HepG2 (cell line): ENCODE results near the gene ATP2A3. TPM values are rescaled to one million over a fixed set of nuclear protein-coding genes. Genes with fewer than 3 reads are reported as not detected.

Experiments
- ATAC-seq: fragments of 200-7000 bp; cut with Tn5 transposase; 3 replicates; pipeline ENCODE4 v1.9.1; 2020; ENCODE audit warnings: mild to moderate bottlenecking, moderate library complexity
- BruUV-seq: library from RNA; stranded (reverse); fragments of 400-500 nt; replicated peaks from 2 replicates; lab custom pipeline; 2021; lab: Mats Ljungman, UMichigan
- CTCF ChIA-PET: fragments of 300-600 bp; formaldehyde crosslinking; extraction: SDS; loops from one replicate; lab custom pipeline; 2021; ENCODE audit warnings: low total read pairs, inconsistent platforms, low intra/inter-chr PET ratio; lab: Yijun Ruan, JAX
- POLR2A ChIA-PET: fragments of 350-600 bp; sonication (Branson Sonifier 250); formaldehyde crosslinking; loops from one replicate; lab custom pipeline; 2020; ENCODE audit warnings: antibody characterized with exemption, inconsistent platforms; lab: Yijun Ruan, JAX
- DNase-seq: peaks from one replicate; pipeline ENCODE4 v3.0.0-alpha.2; 2015; ENCODE audit warnings: low spot score
- FAIRE-seq: peaks from 3 replicates; lab custom pipeline; 2011; peaks lifted over from hg19 to GRCh38; lab: Jason Lieb, UNC
- H2AFZ ChIP-seq: one replicate; pipeline ENCODE4 v1.6.1; 2011; ENCODE audit warnings: low read length, inconsistent platforms
- H3K27ac ChIP-seq: fragments of 300-600 bp; 3 replicates; pipeline ENCODE4 v1.8.0; 2011; ENCODE audit warnings: mixed run types, mild to moderate bottlenecking, mixed read lengths, low read length, inconsistent platforms; ENCODE audit not compliant: insufficient read depth; ENCODE audit errors: extremely low read length
- H3K27me3 ChIP-seq, 2 experiments: fragments of 200-600 bp in 1 of 2; 2 replicates in 1 of 2; 3 replicates in 1 of 2; pipeline versions ENCODE4 v1.6.0 to v1.8.0; 2011; ENCODE audit warnings: low read length in 2 of 2, mild to moderate bottlenecking in 2 of 2, moderate library complexity in 2 of 2, inconsistent platforms in 1 of 2; ENCODE audit not compliant: insufficient read depth in 2 of 2, control insufficient read depth in 1 of 2
- H3K36me3 ChIP-seq, 2 experiments: fragments of 200-600 bp in 1 of 2; replicated peaks in 1 of 2; 2 replicates in 1 of 2; 3 replicates in 1 of 2; pipeline versions ENCODE4 v1.5.1 to v1.8.0; 2011; ENCODE audit warnings: low read length in 2 of 2, inconsistent platforms in 1 of 2; ENCODE audit not compliant: insufficient read depth in 2 of 2, control insufficient read depth in 1 of 2
- H3K4me1 ChIP-seq: 2 replicates; pipeline ENCODE4 v1.5.1; 2012; ENCODE audit warnings: low read length, inconsistent platforms; ENCODE audit not compliant: insufficient read depth
- H3K4me2 ChIP-seq: 2 replicates; pipeline ENCODE4 v1.6.0; 2011; ENCODE audit warnings: low read depth, low read length, inconsistent platforms
- H3K4me3 ChIP-seq, 3 experiments: fragments of 200-600 bp in 1 of 3; sonication (generic), shearing (Covaris generic) in 1 of 3; replicated peaks in 1 of 3; 2 replicates each; pipeline ENCODE4 v1.5.1; 2011 to 2016; ENCODE audit warnings: low read length in 3 of 3, inconsistent platforms in 2 of 3, low read depth in 2 of 3, mild to moderate bottlenecking in 2 of 3, control low read depth in 1 of 3, mixed read lengths in 1 of 3; ENCODE audit not compliant: insufficient read depth in 1 of 3
- H3K79me2 ChIP-seq: one replicate; pipeline ENCODE4 v1.6.1; 2011; ENCODE audit warnings: low read length, inconsistent platforms; ENCODE audit not compliant: insufficient read depth
- H3K9ac ChIP-seq: 2 replicates; pipeline ENCODE4 v1.6.0; 2011; ENCODE audit warnings: mild to moderate bottlenecking, low read depth, low read length, inconsistent platforms; ENCODE audit not compliant: insufficient read depth
- H3K9me3 ChIP-seq: 2 replicates; pipeline ENCODE4 v1.5.1; 2012; ENCODE audit warnings: mild to moderate bottlenecking, low read length
- H4K20me1 ChIP-seq: 2 replicates; pipeline ENCODE4 v1.6.0; 2011; ENCODE audit warnings: inconsistent platforms, mild to moderate bottlenecking, low read length, moderate library complexity; ENCODE audit not compliant: insufficient read depth
- WGBS: methylation state at CpG from one replicate; pipeline ENCODE4 v1.1.6; 2017; ENCODE audit warnings: low lambda C conversion rate; 5-methylcytosine and 5-hydroxymethylcytosine counted together
- in situ Hi-C: cut with HindIII; loops from 2 replicates; pipeline ENCODE4 v1.10.0; 2017; ENCODE audit warnings: low pct_unique_long_range_greater_than_20kb; ENCODE audit not compliant: extremely low pct_ligation_motif_present
- intact Hi-C: fragments of 100-400 bp; cut with micrococcal nuclease; formaldehyde crosslinking; loops from one replicate; pipeline ENCODE4 v1.10.0; 2022; ENCODE audit not compliant: unreplicated experiment
- polyA plus RNA-seq, 8 experiments: library from polyadenylated mRNA; depleted of rRNA in 3 of 8; stranded (reverse) in 7 of 8; unstranded in 1 of 8; fragments of >200 nt; fragmentation: Illumina TruSeq in 4 of 8; extraction: Trizol in 4 of 8; gene quantifications; 2 replicates each; pipeline versions ENCODE4 v1.2.1 to v1.2.3, GENCODE V29; 2011 to 2016; ENCODE audit warnings: low read depth in 4 of 8, missing spikeins in 1 of 8, mixed read lengths in 1 of 8; ENCODE audit not compliant: insufficient read depth in 1 of 8
- total RNA-seq, 5 experiments: library from RNA; depleted of rRNA; stranded (reverse); fragments of >200 nt; fragmentation: Illumina TruSeq; extraction: Trizol; gene quantifications; 2 replicates each; pipeline ENCODE4 v1.2.3, GENCODE V29; 2016; ENCODE audit warnings: low read depth in 1 of 5
- TF ChIP-seq, protein P1 (sequence below): sonication (generic); formaldehyde crosslinking; IDR thresholded peaks from 2 replicates; pipeline ENCODE4 v1.8.1; 2022; ENCODE audit warnings: low read depth, mild to moderate bottlenecking, missing genetic modification reagents

ATP2A3 gene
- total and polyA plus RNA-seq, 2 of the 13 experiments (the other 11 are each of a cell fraction or from before 2014, with no cell fraction given), result 0.07 TPM; not detected in 1

DNA sequence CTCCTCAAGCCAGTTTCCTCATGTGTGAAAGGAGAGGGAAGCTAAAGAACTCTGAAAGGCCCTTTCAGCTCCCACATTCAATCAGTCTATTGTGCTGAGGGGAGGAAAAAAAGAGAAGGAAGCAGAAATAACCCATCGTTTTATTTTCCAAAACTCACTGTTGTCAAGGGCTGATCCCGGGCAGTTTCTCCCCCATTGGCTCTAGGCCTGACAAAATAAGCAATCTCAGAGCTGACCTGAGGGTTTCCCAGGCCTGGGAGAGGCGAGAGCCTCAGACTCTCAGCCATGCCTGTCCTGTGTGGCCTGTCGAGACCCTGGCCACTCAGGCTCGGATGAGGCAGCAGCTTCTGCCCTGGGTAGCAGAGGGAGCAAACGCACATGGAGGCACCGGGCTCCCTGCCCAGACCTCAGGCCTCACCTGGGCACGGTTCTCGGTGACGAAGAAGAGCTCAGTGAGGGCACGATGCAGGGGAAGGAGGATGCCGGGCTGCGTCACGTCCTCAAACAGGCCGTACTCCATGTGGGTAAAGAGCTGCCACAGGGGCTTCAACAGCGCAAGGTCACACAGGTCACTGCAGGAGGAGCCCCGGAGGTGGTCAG is 45.0 kb upstream of the ATP2A3 start:
- POLR2A ChIA-PET, result no interaction called here

More for the DNA sequence above, 45.0 kb upstream of the ATP2A3 start:
- Histone ChIP-seq H3K4me1 (peaks cover 32% of the 10 kb centered on the region), H4K20me1 (no peaks in the 10 kb centered on the region), H3K4me3 (no peak overlapping the region), H2AFZ (no peak overlapping the region), H3K36me3 (peaks cover 12 to 42% of the 10 kb centered on the region in 2 experiments), H3K27me3 (no peaks in the 10 kb centered on the region), H3K79me2 (no peaks in the 10 kb centered on the region), H3K9ac (no peak overlapping the region), H3K27ac (no peak overlapping the region), H3K4me2 (no peak overlapping the region), H3K9me3 (no peaks in the 10 kb centered on the region)
- DNase-seq, result no peak
- intact Hi-C loops (no loop called here), in situ Hi-C loops (no loop called here)
- FAIRE-seq, result no peak
- CTCF ChIA-PET, result interaction anchor here (1.7 kb wide), 1 partner anchor 74 kb away, joined by 4 read pairs; no protein-coding TSS in a partner anchor
- BruUV-seq, result no TSS peak
- TF ChIP-seq, protein P1, sequence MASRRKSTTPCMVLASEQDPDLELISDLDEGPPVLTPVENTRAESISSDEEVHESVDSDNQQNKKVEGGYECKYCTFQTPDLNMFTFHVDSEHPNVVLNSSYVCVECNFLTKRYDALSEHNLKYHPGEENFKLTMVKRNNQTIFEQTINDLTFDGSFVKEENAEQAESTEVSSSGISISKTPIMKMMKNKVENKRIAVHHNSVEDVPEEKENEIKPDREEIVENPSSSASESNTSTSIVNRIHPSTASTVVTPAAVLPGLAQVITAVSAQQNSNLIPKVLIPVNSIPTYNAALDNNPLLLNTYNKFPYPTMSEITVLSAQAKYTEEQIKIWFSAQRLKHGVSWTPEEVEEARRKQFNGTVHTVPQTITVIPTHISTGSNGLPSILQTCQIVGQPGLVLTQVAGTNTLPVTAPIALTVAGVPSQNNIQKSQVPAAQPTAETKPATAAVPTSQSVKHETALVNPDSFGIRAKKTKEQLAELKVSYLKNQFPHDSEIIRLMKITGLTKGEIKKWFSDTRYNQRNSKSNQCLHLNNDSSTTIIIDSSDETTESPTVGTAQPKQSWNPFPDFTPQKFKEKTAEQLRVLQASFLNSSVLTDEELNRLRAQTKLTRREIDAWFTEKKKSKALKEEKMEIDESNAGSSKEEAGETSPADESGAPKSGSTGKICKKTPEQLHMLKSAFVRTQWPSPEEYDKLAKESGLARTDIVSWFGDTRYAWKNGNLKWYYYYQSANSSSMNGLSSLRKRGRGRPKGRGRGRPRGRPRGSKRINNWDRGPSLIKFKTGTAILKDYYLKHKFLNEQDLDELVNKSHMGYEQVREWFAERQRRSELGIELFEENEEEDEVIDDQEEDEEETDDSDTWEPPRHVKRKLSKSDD, result no peak
- 99% methylated on average over 11 of the region's 17 CpGs for WGBS
- ATAC-seq, result no peak
